GM15510 (cell line): ENCODE measurements around the gene NPIPB2.
A peak's percentile ranks its signal among the peaks of the same experiment; 100 is the strongest.

Experiments
- POLR2A ChIP-seq: IDR thresholded peaks from 3 replicates; pipeline ENCODE4 v1.6.1; 2011; ENCODE audit warnings: borderline replicate concordance; ENCODE audit not compliant: insufficient read length; ENCODE audit errors: extremely low read depth

Gene NPIPB2

DNA sequence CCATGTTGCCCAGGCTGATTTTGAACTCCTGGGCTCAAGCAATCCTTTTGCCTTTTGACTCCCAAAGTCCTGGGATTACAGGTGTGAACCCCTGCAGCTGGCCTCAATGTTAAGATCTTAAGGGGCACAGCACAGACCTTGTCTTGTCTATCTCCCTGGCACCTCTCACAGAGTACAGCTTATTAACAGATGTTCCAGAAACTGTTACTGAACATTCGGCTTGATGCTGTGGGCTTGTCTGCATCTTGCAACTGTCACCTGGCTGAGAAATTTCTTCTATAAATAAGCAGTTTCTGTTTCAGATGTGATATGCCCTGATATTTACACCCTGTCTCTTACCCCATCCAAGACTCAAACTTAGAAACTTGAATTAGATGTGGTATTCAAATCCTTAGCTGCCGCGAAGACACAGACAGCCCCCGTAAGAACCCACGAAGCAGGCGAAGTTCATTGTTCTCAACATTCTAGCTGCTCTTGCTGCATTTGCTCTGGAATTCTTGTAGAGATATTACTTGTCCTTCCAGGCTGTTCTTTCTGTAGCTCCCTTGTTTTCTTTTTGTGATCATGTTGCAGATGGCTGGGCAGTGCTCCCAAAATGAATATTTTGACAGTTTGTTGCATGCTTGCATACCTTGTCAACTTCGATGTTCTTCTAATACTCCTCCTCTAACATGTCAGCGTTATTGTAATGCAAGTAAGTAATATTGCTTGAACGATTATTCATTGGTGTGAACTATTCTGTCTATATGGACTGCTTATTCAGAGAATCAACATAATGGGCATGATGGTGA, 23.1 kb upstream of the NPIPB2 start, which contains the start of gene TNFRSF17:
TSS of gene TNFRSF17 (plus strand) at position 450 of the 791 bp plus-strand sequence. CDS start at position 565, 115 bp downstream.
- peak; percentile 46 for TF ChIP-seq POLR2A

DNA sequence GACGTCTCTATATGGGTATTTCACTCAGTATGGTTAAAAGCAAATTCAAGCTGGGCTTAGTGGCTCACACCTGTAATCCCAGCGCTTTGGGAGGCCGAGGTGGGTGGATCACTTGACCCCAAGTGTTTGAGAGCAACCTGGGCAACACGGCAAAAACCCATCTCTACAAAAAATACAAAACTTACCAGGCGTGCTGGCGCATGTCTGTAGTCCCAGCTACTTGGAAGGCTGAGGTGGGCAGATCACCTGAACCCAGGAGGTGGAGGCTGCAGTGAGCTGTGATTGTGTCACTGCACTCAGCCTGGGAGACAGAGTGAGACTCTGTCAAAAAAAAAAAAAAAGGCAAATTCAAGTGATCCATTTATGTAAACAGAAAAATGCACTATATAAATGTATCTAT, 21.9 kb upstream of the NPIPB2 start:
- TF ChIP-seq POLR2A: no peak

DNA sequence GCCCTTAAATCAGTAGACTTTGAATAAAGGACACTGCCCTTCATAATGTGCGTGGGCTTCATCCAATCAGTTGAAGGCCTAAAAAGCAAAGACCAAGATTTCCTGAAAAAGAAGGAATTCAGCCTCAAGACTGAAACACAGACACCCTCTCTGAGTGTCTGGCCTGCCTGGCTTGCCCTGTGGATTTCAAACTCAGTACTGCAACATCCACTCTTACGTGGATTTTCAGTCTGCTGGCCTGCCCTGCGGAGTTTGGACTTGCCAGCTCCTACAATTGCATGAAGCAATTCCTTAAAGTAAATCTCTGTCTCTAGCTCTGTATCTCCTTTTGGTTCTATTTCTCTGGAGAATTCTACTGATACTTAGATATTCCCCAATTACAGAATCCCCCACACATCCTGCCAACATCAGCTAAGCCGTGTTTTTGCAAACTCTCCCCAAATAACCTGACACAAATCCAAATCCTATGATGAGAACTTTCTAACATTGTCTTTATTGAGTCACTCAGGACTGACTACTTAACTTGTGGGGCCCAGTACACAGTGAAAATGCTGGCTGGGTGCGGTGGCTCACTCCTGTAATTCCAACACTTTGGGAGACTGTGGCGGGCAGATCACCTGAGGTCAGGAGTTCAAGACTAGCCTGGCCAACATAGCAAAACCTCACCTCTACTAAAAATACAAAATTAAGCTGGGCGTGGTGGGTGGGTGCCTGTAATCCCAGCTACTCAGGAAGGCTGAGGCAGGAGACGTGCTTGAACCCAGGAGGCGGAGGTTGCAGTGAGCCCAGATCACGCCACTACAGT, 15.9 kb upstream of the NPIPB2 start:
- TF ChIP-seq POLR2A: no peak

DNA sequence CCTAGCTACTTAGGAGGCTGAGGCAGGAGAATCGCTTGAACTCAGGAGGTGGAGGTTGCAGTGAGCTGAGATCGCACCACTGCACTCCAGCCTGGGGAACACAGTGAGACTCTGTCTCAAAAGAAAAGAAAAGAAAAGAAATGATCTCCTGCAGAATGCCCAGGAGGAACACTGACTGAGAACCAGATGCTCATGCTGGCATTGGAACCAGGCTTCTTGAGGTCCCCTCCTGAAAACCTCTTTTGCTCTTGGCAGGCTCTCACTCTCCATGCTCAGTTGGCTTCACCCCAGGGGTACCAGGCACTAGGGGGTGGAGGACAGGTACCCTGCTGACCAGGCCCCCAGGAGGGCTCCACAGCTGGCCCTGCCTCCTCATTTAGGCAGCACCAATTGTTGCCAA, 14.7 kb upstream of the NPIPB2 start:
- TF ChIP-seq POLR2A: no peak

DNA sequence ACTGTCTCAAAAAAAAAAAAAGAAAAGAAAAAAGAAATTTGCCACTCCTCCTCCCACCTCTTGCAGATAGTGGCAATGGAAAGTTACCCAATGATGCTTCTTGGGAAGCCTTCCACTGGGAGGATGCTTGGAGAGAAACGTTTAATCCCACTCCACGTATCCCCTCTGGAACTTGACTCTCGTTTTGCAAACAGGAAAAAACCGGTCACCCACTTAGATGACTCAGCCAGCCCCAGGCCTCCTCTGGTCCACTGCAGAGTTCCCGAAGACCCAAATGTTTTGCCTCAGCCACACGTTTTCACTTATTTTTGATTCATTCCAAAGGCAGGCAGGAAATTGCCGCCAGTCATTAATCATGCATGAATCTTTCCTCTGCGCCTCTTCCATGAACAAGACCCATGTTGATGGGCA, 13.9 kb upstream of the NPIPB2 start:
- no peak for TF ChIP-seq POLR2A

DNA sequence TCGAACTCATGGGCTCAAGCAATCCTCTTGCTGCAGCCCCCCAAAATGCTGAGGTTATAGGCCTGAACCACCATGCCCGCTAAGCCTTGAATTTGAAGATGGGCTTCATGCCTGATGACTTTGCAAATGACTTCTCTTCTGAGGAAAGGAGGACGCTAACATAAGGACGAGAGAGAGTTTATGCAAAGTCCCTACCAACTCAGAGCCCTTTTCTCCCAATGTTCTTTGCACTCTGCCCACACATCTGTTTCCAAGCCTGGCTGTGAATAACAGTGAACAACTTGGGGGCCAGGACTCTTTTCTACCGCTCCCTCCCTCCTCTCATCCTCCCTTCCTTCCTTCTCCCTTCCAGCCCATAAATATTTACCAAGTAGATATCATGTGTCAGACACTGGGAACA, 8.5 kb upstream of the NPIPB2 start:
- no peak for TF ChIP-seq POLR2A

DNA sequence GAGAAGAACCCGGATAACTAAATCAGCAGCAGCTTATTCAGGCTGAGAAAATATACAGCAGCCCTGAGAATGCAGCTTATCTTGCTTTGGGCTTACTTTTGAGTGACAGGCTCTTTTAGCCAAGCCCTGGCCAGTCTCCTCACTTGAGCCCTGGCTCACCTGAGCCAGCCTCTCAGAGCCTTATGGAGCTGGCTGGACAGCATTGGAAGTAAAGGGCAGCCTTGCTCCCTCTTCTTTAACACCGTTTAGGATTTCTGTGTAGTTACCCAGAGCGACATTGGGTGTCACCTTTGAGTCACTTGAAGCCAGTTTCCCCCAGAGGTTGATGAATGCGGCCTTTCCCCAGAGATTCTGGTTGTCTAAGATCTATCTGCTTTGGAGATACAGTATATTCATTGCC, 7.7 kb upstream of the NPIPB2 start:
- no peak for TF ChIP-seq POLR2A

DNA sequence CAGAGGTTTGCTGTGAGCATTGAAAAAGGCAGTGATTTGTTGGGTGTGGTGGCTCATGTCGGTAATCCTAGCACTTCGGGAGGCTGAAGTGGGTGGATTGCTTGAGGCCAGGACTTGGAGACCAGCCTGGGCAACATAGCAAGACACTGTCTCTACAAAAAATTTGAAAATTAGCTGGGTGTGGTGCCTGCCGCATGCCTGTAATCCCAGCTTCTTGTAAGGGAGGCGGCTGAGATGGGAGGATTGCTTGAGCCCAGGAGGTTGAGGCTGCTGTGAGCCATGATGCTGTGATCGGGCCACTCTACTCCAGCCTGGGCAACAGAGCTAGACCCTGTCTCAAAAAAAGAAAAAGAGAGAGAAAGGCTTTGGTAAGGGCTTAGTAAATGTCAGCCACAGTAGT, 7.0 kb upstream of the NPIPB2 start:
- no peak for TF ChIP-seq POLR2A

DNA sequence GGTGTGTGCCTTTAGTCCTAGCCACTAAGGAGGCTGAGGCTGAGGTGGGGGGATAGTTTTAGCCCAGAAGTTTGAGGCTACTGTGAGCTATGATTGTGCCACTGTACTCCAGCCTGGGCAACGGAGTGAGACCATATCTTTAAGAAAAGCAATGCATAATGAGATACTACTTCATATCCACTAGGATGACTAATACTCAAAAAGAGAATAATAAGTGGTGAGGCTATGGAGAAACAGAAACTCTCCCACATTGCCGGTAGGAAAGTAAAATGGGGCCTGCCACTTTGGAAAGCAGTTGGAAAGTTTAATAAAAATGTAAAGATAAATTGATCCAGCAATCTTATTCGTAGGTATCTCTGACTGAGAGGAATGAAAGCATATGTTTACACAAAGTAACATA, 4.6 kb upstream of the NPIPB2 start:
- TF ChIP-seq POLR2A: no peak

DNA sequence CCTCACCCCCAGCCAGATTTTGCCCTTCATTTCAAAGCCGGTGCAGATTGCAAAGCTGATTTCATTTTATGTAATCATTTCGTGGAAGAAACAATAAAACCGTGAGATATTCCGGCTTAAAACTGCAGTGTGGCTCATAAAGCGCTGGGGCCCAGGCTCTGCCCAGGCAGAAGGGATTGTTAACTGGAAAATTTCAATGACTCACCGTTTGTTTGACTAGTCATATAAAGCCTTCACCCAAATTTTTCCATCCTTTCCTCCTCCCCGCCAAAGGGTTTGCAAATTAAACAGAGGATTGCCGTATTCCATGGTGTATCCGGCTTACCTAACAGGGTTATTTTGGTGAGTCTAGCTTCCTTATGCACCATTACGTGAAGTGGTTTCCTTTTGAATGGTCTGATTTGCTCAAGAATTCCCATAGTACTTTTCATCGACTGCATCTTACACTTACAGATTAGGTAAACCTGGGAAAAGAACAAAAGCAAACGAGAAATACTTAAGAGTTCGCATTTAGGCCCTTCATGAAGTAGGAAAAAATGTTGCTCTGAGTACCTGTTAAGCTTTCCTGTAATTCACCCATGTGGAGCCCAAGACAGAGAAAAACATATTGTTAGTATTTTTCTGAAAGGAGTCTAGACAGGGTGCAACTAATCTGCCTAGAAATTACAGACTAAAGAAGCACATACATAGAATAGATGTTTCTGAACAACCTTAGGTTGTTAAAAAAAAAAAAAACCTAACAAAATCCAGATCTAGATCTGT, 25.1 kb downstream of the NPIPB2 start:
- no peak for TF ChIP-seq POLR2A

DNA sequence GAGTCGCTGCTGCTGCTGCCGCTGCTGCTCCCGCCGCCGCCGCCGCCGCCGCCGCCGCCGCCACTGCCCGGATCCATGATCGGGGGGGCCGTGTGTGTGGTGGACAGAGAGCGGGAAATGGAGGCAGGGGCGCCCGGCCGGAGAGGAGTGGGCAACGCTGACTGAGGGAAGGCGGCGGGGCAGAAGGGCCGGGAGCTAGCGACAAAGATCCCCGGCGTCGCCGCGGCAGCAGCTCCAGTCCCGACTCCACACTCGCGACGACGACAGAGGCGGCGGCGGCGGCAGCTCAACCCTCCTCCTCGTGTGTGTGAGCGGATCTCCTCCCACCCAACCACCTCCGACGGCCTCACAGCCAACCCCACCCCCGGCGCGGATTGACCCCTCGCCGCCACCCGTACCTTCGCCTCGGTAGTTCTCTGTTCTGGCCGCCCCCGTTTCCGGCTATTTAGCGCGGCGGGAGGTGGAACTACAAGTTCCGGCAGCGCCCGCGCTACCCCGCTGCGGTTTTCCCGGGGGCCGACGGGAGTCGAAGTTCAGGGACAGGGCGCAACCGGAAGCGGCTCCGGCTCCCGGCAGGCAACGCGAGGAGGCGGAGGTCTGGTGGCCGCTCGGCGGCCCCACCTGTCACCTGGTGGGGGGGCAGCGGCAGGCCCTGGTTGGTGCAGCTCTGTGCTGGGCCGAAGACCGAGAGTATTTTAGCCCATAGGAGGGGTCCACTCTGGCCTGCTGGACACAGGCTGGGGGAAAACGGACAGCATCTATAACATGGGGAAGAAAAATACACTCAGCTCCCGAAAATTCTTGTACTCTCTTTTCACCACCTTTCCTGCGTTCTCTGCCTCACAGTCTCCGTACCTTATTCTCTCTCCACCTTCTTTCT, 26.0 kb downstream of the NPIPB2 start, which contains the start of gene GSPT1:
TSS of gene GSPT1 (minus strand) at position 313 of the 880 bp plus-strand sequence. CDS start at position 77, 236 bp downstream.
- peak; percentile 78 for TF ChIP-seq POLR2A

DNA sequence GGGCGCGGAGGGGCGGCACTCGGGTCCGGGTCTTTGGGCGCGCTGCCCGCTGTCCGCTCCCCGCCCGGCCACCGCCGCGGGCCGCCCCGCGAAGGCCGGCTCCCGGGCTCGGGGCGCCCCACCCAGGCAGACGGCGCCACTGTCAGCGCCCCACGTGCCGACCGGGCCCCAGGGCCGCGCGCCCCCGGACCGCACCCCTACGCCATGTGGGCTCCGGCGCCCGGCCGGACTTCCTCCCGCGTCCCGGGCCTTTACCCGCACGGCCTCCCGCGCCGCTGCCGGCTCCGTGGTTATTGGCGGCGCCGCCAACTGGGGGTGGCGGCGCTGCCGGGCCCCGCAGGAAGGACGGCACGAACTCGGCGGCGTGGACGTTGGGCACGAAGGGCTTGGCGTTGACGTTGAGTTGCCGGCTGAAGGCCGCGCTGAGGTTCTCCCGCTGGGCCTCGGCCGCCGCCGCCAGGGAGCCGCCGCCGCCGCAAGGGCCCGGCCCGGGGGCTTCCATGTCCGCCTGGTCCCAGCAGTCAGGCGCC, 26.7 kb downstream of the NPIPB2 start:
- TF ChIP-seq POLR2A: no peak

DNA sequence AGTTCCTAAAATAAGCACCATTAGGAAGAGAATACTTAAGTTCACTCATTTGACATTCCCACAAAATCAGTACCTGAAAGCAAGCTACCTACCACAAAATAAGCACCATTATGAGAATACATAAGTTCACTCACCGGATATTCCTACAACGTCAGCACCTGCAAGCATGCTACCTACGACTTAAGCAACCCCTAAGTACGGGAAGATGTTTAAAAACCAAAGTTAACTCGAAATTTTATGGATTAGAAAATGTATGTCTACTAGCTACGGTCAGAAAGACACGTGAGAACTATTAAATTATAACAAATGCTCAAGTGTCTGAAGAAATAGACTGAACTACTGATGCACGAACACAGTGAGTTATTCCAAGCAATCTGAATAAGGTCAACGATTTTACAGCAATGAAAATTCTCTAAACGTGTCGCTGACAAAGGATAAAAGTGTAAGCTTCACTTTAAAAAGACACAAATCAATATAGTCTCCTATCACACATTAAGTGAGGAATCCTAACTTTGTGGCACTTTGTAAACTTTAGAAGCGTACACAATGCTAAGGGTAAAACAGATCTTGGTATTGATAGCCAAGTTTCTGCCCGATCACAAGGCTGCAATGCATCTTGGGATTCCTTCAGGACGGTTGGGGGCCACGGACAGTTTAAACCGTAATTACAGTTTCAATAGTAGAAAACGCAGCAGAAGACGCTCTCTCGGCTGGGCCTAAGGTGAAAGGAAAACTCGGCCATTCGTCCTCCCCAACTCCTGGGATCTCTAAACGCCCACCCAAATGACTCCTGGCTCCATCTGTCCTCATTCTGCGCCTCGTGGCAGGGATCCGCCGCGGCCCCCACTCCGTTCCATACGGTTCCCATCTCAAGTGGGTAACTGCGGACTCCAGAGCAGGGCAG, 27.4 kb downstream of the NPIPB2 start:
- TF ChIP-seq POLR2A: no peak

DNA sequence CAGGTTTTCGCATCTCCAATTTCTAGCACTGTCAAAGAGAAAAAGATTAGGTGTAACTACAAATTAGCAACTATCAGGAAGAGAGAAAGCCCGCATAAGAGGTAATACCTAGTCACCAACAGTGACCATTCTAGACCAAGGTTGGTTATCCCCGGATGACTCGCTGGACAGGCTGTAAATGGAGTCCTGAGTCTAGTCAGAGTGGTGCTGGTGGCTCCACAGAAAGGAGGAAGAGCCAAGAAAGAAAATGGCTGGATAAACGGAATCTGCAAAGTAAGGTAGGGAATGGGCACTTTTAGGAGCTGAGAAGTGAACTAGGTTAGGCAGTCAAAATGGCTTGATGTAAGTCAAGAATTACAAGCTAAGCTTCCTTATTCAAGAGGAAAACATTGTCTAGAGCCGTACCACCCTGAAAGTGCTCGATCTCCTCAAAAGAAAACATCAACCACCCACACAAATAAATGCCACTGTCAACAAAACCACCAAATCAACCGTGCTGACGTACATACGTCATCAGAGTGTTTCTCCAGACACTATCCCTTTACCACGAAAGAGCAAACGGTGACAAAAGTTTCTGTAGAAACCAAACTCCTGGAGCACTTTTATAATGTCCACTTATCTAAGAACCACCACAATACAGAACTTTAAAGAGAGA, 28.3 kb downstream of the NPIPB2 start:
- TF ChIP-seq POLR2A: no peak
